WTC11 (cell line): ENCODE results near the gene AMBP. TPM values are rescaled to one million over a fixed set of nuclear protein-coding genes. Genes with fewer than 3 reads are reported as not detected.

ENCODE experiments used
- ATAC-seq: fragments of 200-7000 bp; cut with Tn5 transposase; 2 replicates; pipeline ENCODE4 v1.10.0; 2021; ENCODE audit warnings: mild to moderate bottlenecking, moderate library complexity
- CTCF ChIA-PET: fragments of 300-600 bp; sonication (Branson Sonifier 250); formaldehyde crosslinking; loops from one replicate; lab custom pipeline; 2021; ENCODE audit warnings: antibody characterized with exemption; lab: Charles Lee
- POLR2A ChIA-PET: fragments of 350-600 bp; sonication (Branson Sonifier 250); formaldehyde crosslinking; loops from one replicate; lab custom pipeline; 2021; ENCODE audit warnings: antibody characterized with exemption; lab: Charles Lee
- DNase-seq: peaks from one replicate; pipeline ENCODE4 v3.0.0; 2021; ENCODE audit warnings: low spot score
- H3K27ac Mint-ChIP-seq: 2 replicates; pipeline ENCODE4 v1.8.0; 2021; ENCODE audit warnings: mixed read lengths
- H3K27me3 Mint-ChIP-seq: 2 replicates; pipeline ENCODE4 v1.8.0; 2021; ENCODE audit warnings: low read depth, mild to moderate bottlenecking, moderate library complexity, mixed read lengths
- H3K36me3 Mint-ChIP-seq: 2 replicates; pipeline ENCODE4 v1.8.0; 2021; ENCODE audit warnings: mixed read lengths
- H3K4me1 Mint-ChIP-seq: 2 replicates; pipeline ENCODE4 v1.8.0; 2022; ENCODE audit warnings: mixed read lengths
- H3K4me3 Mint-ChIP-seq: 2 replicates; pipeline ENCODE4 v1.8.0; 2021; ENCODE audit warnings: mild to moderate bottlenecking, moderate library complexity, mixed read lengths
- H3K9me3 Mint-ChIP-seq: 2 replicates; pipeline ENCODE4 v1.8.0; 2021; ENCODE audit warnings: mixed read lengths
- ATF3 ChIP-seq: sonication (generic); formaldehyde crosslinking; conservative IDR thresholded peaks from 2 replicates; pipeline ENCODE4 v1.8.1; 2022; ENCODE audit warnings: mild to moderate bottlenecking, missing genetic modification reagents
- CBFB ChIP-seq: sonication (generic); formaldehyde crosslinking; IDR thresholded peaks from 2 replicates; pipeline ENCODE4 v1.8.1; 2022; ENCODE audit warnings: mild to moderate bottlenecking, low read depth, missing genetic modification reagents
- E2F1 ChIP-seq: sonication (generic); formaldehyde crosslinking; IDR thresholded peaks from 2 replicates; pipeline ENCODE4 v1.8.0; 2022; ENCODE audit warnings: mild to moderate bottlenecking, missing genetic modification reagents
- ERG ChIP-seq: fragments of 250-450 bp; sonication (Bioruptor Pico); IDR thresholded peaks from 2 replicates; pipeline ENCODE4 v1.8.0; 2021; ENCODE audit warnings: mild to moderate bottlenecking
- ETV6 ChIP-seq: sonication (generic); formaldehyde crosslinking; IDR thresholded peaks from 2 replicates; pipeline ENCODE4 v1.8.1; 2022; ENCODE audit warnings: mild to moderate bottlenecking, missing genetic modification reagents
- GABPB1 ChIP-seq: sonication (generic); formaldehyde crosslinking; IDR thresholded peaks from 2 replicates; pipeline ENCODE4 v1.8.1; 2023; ENCODE audit warnings: mild to moderate bottlenecking, missing genetic modification reagents
- HMGXB4 ChIP-seq: sonication (generic); formaldehyde crosslinking; IDR thresholded peaks from 2 replicates; pipeline ENCODE4 v1.8.1; 2023; ENCODE audit warnings: mild to moderate bottlenecking, moderate library complexity, missing genetic modification reagents
- IRF1 ChIP-seq: sonication (generic); formaldehyde crosslinking; IDR thresholded peaks from 2 replicates; pipeline ENCODE4 v1.8.0; 2023; ENCODE audit warnings: missing genetic modification reagents
- JUN ChIP-seq: sonication (generic); formaldehyde crosslinking; IDR thresholded peaks from 2 replicates; pipeline ENCODE4 v1.8.0; 2023; ENCODE audit warnings: mild to moderate bottlenecking, missing genetic modification reagents
- MAX ChIP-seq: sonication (generic); formaldehyde crosslinking; IDR thresholded peaks from 2 replicates; pipeline ENCODE4 v1.8.0; 2022; ENCODE audit warnings: mild to moderate bottlenecking, missing genetic modification reagents
- MLX ChIP-seq: sonication (generic); formaldehyde crosslinking; IDR thresholded peaks from 2 replicates; pipeline ENCODE4 v1.8.1; 2023; ENCODE audit warnings: mild to moderate bottlenecking, missing genetic modification reagents, moderate library complexity
- MYBL2 ChIP-seq: sonication (generic); formaldehyde crosslinking; IDR thresholded peaks from 2 replicates; pipeline ENCODE4 v1.8.1; 2023; ENCODE audit warnings: mild to moderate bottlenecking, moderate library complexity, missing genetic modification reagents
- OVOL2 ChIP-seq: fragments of 250-450 bp; sonication (Bioruptor Pico); IDR thresholded peaks from 2 replicates; pipeline ENCODE4 v1.9.0; 2021; ENCODE audit warnings: mild to moderate bottlenecking, borderline replicate concordance
- RELA ChIP-seq: sonication (generic); formaldehyde crosslinking; IDR thresholded peaks from 2 replicates; pipeline ENCODE4 v1.8.1; 2022; ENCODE audit warnings: missing genetic modification reagents, mild to moderate bottlenecking, borderline replicate concordance
- TCF7 ChIP-seq: sonication (generic); formaldehyde crosslinking; IDR thresholded peaks from 2 replicates; pipeline ENCODE4 v1.8.0; 2022; ENCODE audit warnings: mild to moderate bottlenecking, low read depth, missing genetic modification reagents, moderate library complexity
- TEAD4 ChIP-seq: sonication (generic); formaldehyde crosslinking; IDR thresholded peaks from 2 replicates; pipeline ENCODE4 v1.8.0; 2022; ENCODE audit warnings: mild to moderate bottlenecking, missing genetic modification reagents
- ZBTB21 ChIP-seq: sonication (generic); formaldehyde crosslinking; IDR thresholded peaks from 2 replicates; pipeline ENCODE4 v1.8.1; 2023; ENCODE audit warnings: mild to moderate bottlenecking, missing genetic modification reagents, borderline replicate concordance
- ZNF138 ChIP-seq: sonication (generic); formaldehyde crosslinking; conservative IDR thresholded peaks from 2 replicates; pipeline ENCODE4 v1.8.1; 2022; ENCODE audit warnings: mild to moderate bottlenecking, moderate library complexity, missing genetic modification reagents
- ZNF416 ChIP-seq: fragments of 250-450 bp; sonication (Bioruptor Pico); IDR thresholded peaks from 2 replicates; pipeline ENCODE4 v1.9.0; 2021; ENCODE audit warnings: mild to moderate bottlenecking, inconsistent platforms
- ZNF671 ChIP-seq: fragments of 250-450 bp; sonication (Bioruptor Pico); IDR thresholded peaks from 2 replicates; pipeline ENCODE4 v1.8.0; 2021; ENCODE audit warnings: mild to moderate bottlenecking
- total RNA-seq: library from RNA; stranded (reverse); gene quantifications from 3 replicates; pipeline ENCODE4 v1.2.3, GENCODE V29; 2021

AMBP gene
- total RNA-seq, 1 experiment from 2014 or later: 3.3 TPM

GRCh38 chr9:114055894-114056293 is 22.2 kb downstream of the AMBP start (continued):
- TF ChIP-seq IRF1 (CRISPR knock-in tag): no peak
- TF ChIP-seq CBFB (CRISPR knock-in tag): no peak
- no peak for TF ChIP-seq MYBL2 (CRISPR knock-in tag)
- no peak for TF ChIP-seq ETV6 (CRISPR knock-in tag)
- no peak for TF ChIP-seq TEAD4

GRCh38 chr9:114055061-114055460 is 23.0 kb downstream of the AMBP start:
- CTCF ChIA-PET: no interaction called here
- Mint-ChIP-seq H3K36me3 (peaks cover 9% of the 10 kb centered on the region; the same call in 1 of the 2 replicates), H3K4me3 (no peak overlapping the region), H3K4me1 (0 out of 2 replicates have a peak, but pooled peaks cover 3% of the 10 kb centered on the region), H3K9me3 (no peaks in the 10 kb centered on the region)
- TF ChIP-seq ERG: no peak
- TF ChIP-seq, all 79 proteins: peak for 0
- DNase-seq (no peak), ATAC-seq (peak; percentile 30)
- POLR2A ChIA-PET: no interaction called here
- no peak overlapping the region for H3K27ac Mint-ChIP-seq
- no peaks in the 10 kb centered on the region for H3K27me3 Mint-ChIP-seq

GRCh38 chr9:114054191-114054690 is 23.9 kb downstream of the AMBP start:
- Mint-ChIP-seq H3K27ac (no peak overlapping the region), H3K27me3 (no peaks in the 10 kb centered on the region), H3K4me3 (no peak overlapping the region), H3K9me3 (no peaks in the 10 kb centered on the region), H3K4me1 (0 out of 2 replicates have a peak, but pooled peaks cover 3% of the 10 kb centered on the region), H3K36me3 (peaks cover 13% of the 10 kb centered on the region; the same call in 1 of the 2 replicates)
- TF ChIP-seq MLX (CRISPR knock-in tag) (no peak), ZNF671 (CRISPR knock-in tag) (no peak), ETV6 (CRISPR knock-in tag) (no peak), E2F1 (CRISPR knock-in tag) (no peak), OVOL2 (CRISPR knock-in tag) (no peak), ZNF416 (CRISPR knock-in tag) (no peak)
- CTCF ChIA-PET: no interaction called here
- DNase-seq: no peak
- ATAC-seq: no peak
- POLR2A ChIA-PET: no interaction called here

GRCh38 chr9:114053246-114054005 is 24.7 kb downstream of the AMBP start:
- Mint-ChIP-seq H3K9me3 (no peaks in the 10 kb centered on the region), H3K4me1 (0 out of 2 replicates have a peak, but pooled peaks cover 3% of the 10 kb centered on the region), H3K36me3 (peaks cover 18% of the 10 kb centered on the region), H3K27ac (no peak overlapping the region), H3K27me3 (no peaks in the 10 kb centered on the region), H3K4me3 (no peak overlapping the region)
- ChIA-PET CTCF (no interaction called here), POLR2A (no interaction called here)
- DNase-seq (no peak), ATAC-seq (no peak)
- TF ChIP-seq ZBTB21 (CRISPR knock-in tag): no peak
- TF ChIP-seq JUN (CRISPR knock-in tag): no peak
- TF ChIP-seq TCF7 (CRISPR knock-in tag): no peak
- TF ChIP-seq MAX: no peak
- TF ChIP-seq RELA (CRISPR knock-in tag): no peak
- no peak for TF ChIP-seq ATF3 (CRISPR knock-in tag)
- no peak for TF ChIP-seq ZNF671 (CRISPR knock-in tag)
- no peak for TF ChIP-seq ZNF138 (CRISPR knock-in tag)
- no peak for TF ChIP-seq GABPB1 (CRISPR knock-in tag)
- no peak for TF ChIP-seq HMGXB4 (CRISPR knock-in tag)
